GM12874 (cell line): ENCODE data around the gene MNX1.

Experiments
- CTCF ChIP-seq: IDR thresholded peaks from 2 replicates; pipeline ENCODE4 v1.5.1; 2011; ENCODE audit warnings: low read depth, mild to moderate bottlenecking, control low read depth, low read length, moderate library complexity; ENCODE audit not compliant: insufficient read depth

MNX1 gene

GRCh38 chr7:157032128-157032527, 21.7 kb upstream of the MNX1 start:
- no peak for TF ChIP-seq CTCF

- no peak for TF ChIP-seq CTCF
These were observed 17.9 kb upstream of the MNX1 start for GRCh38 chr7:157028199-157028903.

- no peak for TF ChIP-seq CTCF
These were observed 17.2 kb upstream of the MNX1 start for GRCh38 chr7:157027568-157028198.

GRCh38 chr7:157024716-157025115, 14.3 kb upstream of the MNX1 start:
- no peak for TF ChIP-seq CTCF

- TF ChIP-seq CTCF: no peak
These were observed 13.1 kb upstream of the MNX1 start for GRCh38 chr7:157023589-157023905.

- TF ChIP-seq CTCF: no peak
These were observed 12.5 kb upstream of the MNX1 start for GRCh38 chr7:157022681-157023588.
